A549 (cell line): ENCODE results near the gene ARHGEF28. TPM values are rescaled to one million over a fixed set of nuclear protein-coding genes. Genes with fewer than 3 reads are reported as not detected.
A peak's percentile ranks its signal among the peaks of the same experiment; 100 is the strongest.

Source experiments
- ATAC-seq, 2 experiments: fragments of 200-7000 bp in 1 of 2; fragments of >200 bp in 1 of 2; cut with Nextera tagmentation in 1 of 2; cut with Tn5 transposase in 1 of 2; 3 replicates each; pipeline versions ENCODE4 v1.8.0 to v1.9.1; 2018 to 2020; ENCODE audit warnings: mild to moderate bottlenecking in 1 of 2, moderate library complexity in 1 of 2
- CTCF ChIA-PET: fragments of 300-600 bp; sonication (Branson Sonifier 250); formaldehyde crosslinking; extraction: SDS; loops from one replicate; lab custom pipeline; 2021; ENCODE audit warnings: antibody characterized with exemption, inconsistent platforms; lab: Yijun Ruan, JAX
- POLR2A ChIA-PET: fragments of 350-600 bp; formaldehyde crosslinking; extraction: SDS; loops from one replicate; lab custom pipeline; 2021; ENCODE audit warnings: antibody characterized with exemption, inconsistent platforms; lab: Yijun Ruan, JAX
- DNase-seq, 2 experiments: peaks; one replicate each; pipeline versions ENCODE4 v3.0.0 to v3.0.0-alpha.2; 2011 to 2016; ENCODE audit warnings: low read depth in 1 of 2, low spot score in 1 of 2
- FAIRE-seq: peaks from 2 replicates; lab custom pipeline; 2011; peaks lifted over from hg19 to GRCh38; lab: Jason Lieb, UNC
- H3K27ac ChIP-seq, 2 experiments: fragments of >200 bp; sonication (Bioruptor Twin); formaldehyde crosslinking; 3 replicates each; pipeline ENCODE4 v1.5.1; 2016 to 2017
- H3K4me1 ChIP-seq: fragments of >200 bp; sonication (Bioruptor Twin); formaldehyde crosslinking; 3 replicates; pipeline ENCODE4 v1.6.1; 2016
- H3K4me2 ChIP-seq: fragments of >200 bp; sonication (Bioruptor Twin); formaldehyde crosslinking; 3 replicates; pipeline ENCODE4 v1.6.1; 2016
- H3K4me3 ChIP-seq: fragments of >200 bp; sonication (Bioruptor Twin); formaldehyde crosslinking; 3 replicates; pipeline ENCODE4 v1.5.1; 2016
- H3K9me3 ChIP-seq: fragments of >200 bp; sonication (Bioruptor Twin); formaldehyde crosslinking; 3 replicates; pipeline ENCODE4 v1.6.1; 2016
- CBX2 ChIP-seq: fragments of 200-600 bp; sonication (generic); IDR thresholded peaks from 2 replicates; pipeline ENCODE4 v1.6.1; 2016; ENCODE audit warnings: low read depth, mild to moderate bottlenecking, borderline replicate concordance
- CEBPB ChIP-seq, 2 experiments: fragments of >200 bp in 1 of 2; sonication (Bioruptor Twin) in 1 of 2; formaldehyde crosslinking in 1 of 2; IDR thresholded peaks; 2 replicates each; pipeline ENCODE4 v1.6.1; 2012 to 2016
- CHD2 ChIP-seq: fragments of 150-350 bp; IDR thresholded peaks from 2 replicates; pipeline ENCODE4 v1.6.1; 2014; ENCODE audit warnings: low read length; ENCODE audit not compliant: partially characterized antibody
- CTCF ChIP-seq: fragments of >200 bp; sonication (Bioruptor Twin); formaldehyde crosslinking; IDR thresholded peaks from 3 replicates; pipeline ENCODE4 v1.5.1; 2016
- EHF ChIP-seq: fragments of 250-450 bp; sonication (Bioruptor Pico); IDR thresholded peaks from 2 replicates; pipeline ENCODE4 v1.5.0; 2020; ENCODE audit warnings: mild to moderate bottlenecking
- EHMT2 ChIP-seq: fragments of 200-600 bp; sonication (generic); IDR thresholded peaks from 2 replicates; pipeline ENCODE4 v1.6.1; 2016; ENCODE audit warnings: antibody characterized with exemption, low read depth, mild to moderate bottlenecking, moderate library complexity
- ELK1 ChIP-seq: fragments of 150-350 bp; IDR thresholded peaks from 2 replicates; pipeline ENCODE4 v1.6.1; 2014; ENCODE audit warnings: low read depth, mild to moderate bottlenecking, low read length
- ESRRA ChIP-seq: fragments of 150-350 bp; IDR thresholded peaks from 2 replicates; pipeline ENCODE4 v1.6.1; 2014; ENCODE audit warnings: mild to moderate bottlenecking, low read length, borderline replicate concordance
- FOSL2 ChIP-seq, 2 experiments: fragments of 450-650 bp in 1 of 2; fragments of >200 bp in 1 of 2; sonication (Bioruptor Twin) in 1 of 2; formaldehyde crosslinking; IDR thresholded peaks; 2 replicates each; pipeline versions ENCODE4 v1.5.0 to v1.6.1; 2016 to 2020; ENCODE audit warnings: mild to moderate bottlenecking in 1 of 2, moderate library complexity in 1 of 2
- FOXS1 ChIP-seq: fragments of 250-450 bp; sonication (Bioruptor Pico); IDR thresholded peaks from 2 replicates; pipeline ENCODE4 v1.5.0; 2020; ENCODE audit warnings: mild to moderate bottlenecking, moderate library complexity
- HDAC2 ChIP-seq: fragments of 200-600 bp; sonication (generic); IDR thresholded peaks from 2 replicates; pipeline ENCODE4 v1.6.1; 2016
- HES2 ChIP-seq: fragments of >200 bp; sonication (Bioruptor Twin); formaldehyde crosslinking; IDR thresholded peaks from 2 replicates; pipeline ENCODE4 v1.6.1; 2016
- HEYL ChIP-seq: fragments of 250-450 bp; sonication (Bioruptor Pico); IDR thresholded peaks from 2 replicates; pipeline ENCODE4 v1.8.0; 2021; ENCODE audit warnings: mild to moderate bottlenecking, moderate library complexity
- JUN ChIP-seq, 2 experiments: fragments of >200 bp; sonication (Bioruptor Twin); formaldehyde crosslinking; IDR thresholded peaks; 2 replicates in 1 of 2; 3 replicates in 1 of 2; pipeline ENCODE4 v1.6.1; 2016 to 2017
- NFE2L2 ChIP-seq: fragments of 150-350 bp; conservative IDR thresholded peaks from 2 replicates; pipeline ENCODE4 v1.6.1; 2014; ENCODE audit warnings: low read length
- NR3C1 ChIP-seq: fragments of >200 bp; sonication (Bioruptor Twin); formaldehyde crosslinking; IDR thresholded peaks from 3 replicates; pipeline ENCODE4 v1.6.1; 2017
- PBX3 ChIP-seq: IDR thresholded peaks from 2 replicates; pipeline ENCODE4 v1.6.1; 2012
- POLR2AphosphoS2 ChIP-seq: conservative IDR thresholded peaks from 2 replicates; pipeline ENCODE4 v1.6.1; 2012; ENCODE audit warnings: low read length, improper control_type of control experiment, inconsistent platforms
- RARB ChIP-seq: fragments of 250-450 bp; sonication (Bioruptor Pico); IDR thresholded peaks from 2 replicates; pipeline ENCODE4 v1.8.0; 2021; ENCODE audit warnings: mild to moderate bottlenecking, moderate library complexity
- RFX5 ChIP-seq: fragments of 450-650 bp; IDR thresholded peaks from 2 replicates; pipeline ENCODE4 v1.7.1; 2014; ENCODE audit warnings: antibody characterized with exemption, mild to moderate bottlenecking, moderate library complexity
- SREBF2 ChIP-seq: fragments of 450-650 bp; IDR thresholded peaks from 2 replicates; pipeline ENCODE4 v1.6.1; 2014; ENCODE audit warnings: mild to moderate bottlenecking, moderate library complexity
- TFCP2L1 ChIP-seq: fragments of 250-450 bp; sonication (Bioruptor Pico); IDR thresholded peaks from 2 replicates; pipeline ENCODE4 v1.5.0; 2021; ENCODE audit warnings: mild to moderate bottlenecking
- USF2 ChIP-seq: fragments of 450-650 bp; IDR thresholded peaks from 2 replicates; pipeline ENCODE4 v1.6.1; 2014; ENCODE audit warnings: antibody characterized with exemption
- ZFP36 ChIP-seq: fragments of 450-650 bp; IDR thresholded peaks from 2 replicates; pipeline ENCODE4 v1.6.1; 2014; ENCODE audit warnings: borderline replicate concordance; ENCODE audit not compliant: partially characterized antibody
- WGBS: methylation state at CpG from one replicate; pipeline ENCODE4 v1.1.6; 2017; ENCODE audit errors: missing lambda C conversion rate; 5-methylcytosine and 5-hydroxymethylcytosine counted together
- polyA plus RNA-seq, 4 experiments: library from polyadenylated mRNA; depleted of rRNA in 3 of 4; stranded (reverse); fragments of >200 nt; fragmentation: RNase III in 1 of 4; extraction: RNeasy Plus Mini Kit Qiagen cat#74134 plus additional on column Dnase treatment in 1 of 4; gene quantifications; 2 replicates in 3 of 4; 3 replicates in 1 of 4; pipeline ENCODE4 v1.2.3, GENCODE V29; 2011 to 2017

Gene ARHGEF28
- polyA plus RNA-seq, 2 of the 4 experiments (the other 2 are of a cell fraction), result 17.0 to 22.3 TPM

GRCh38 chr5:73654171-73654811 is 28.3 kb downstream of the ARHGEF28 start:
- CTCF ChIA-PET, result interaction anchor here (1.1 to 2.5 kb wide), 4 partner anchors 10 to 63 kb away, joined by 3 to 11 read pairs (median 4); no protein-coding TSS in a partner anchor
- ATAC-seq, result peak; percentile 22 to 44; a peak in 3 of 6 replicates
- H3K4me1 ChIP-seq, result peaks cover 32% of the 10 kb centered on the region

GRCh38 chr5:73654819-73655318 is 28.9 kb downstream of the ARHGEF28 start:
- H3K27ac ChIP-seq, result peak overlapping the region in 1 of 2 experiments; percentile 78; a peak in 3 of 6 replicates
- H3K9me3 ChIP-seq, result no peaks in the 10 kb centered on the region
- 70% methylated on average over 2 of the region's 2 CpGs for WGBS
- ChIA-PET POLR2A (no interaction called here), CTCF (interaction anchor here (1.0 to 2.5 kb wide), 6 partner anchors 10 to 138 kb away, joined by 3 to 11 read pairs (median 3); no protein-coding TSS in a partner anchor)
- peaks cover 36% of the 10 kb centered on the region for H3K4me1 ChIP-seq
- TF ChIP-seq PBX3 (no peak), JUN (IDR thresholded peaks at IDR 0.05) (no peak), NR3C1 (no peak), EHMT2 (no peak), CTCF (no peak), CBX2 (no peak), HES2 (no peak), RFX5 (no peak), CEBPB (IDR thresholded peaks at IDR 0.05) (no peak)
- DNase-seq, result no peak
- no peak for FAIRE-seq
- ATAC-seq, result no peak
- no peak overlapping the region for H3K4me3 ChIP-seq
- H3K4me2 ChIP-seq, result peak overlapping the region; percentile 48; the same call in 2 of the 3 replicates

More at GRCh38 chr5:73654171-73654811, 28.3 kb downstream of the ARHGEF28 start:
- Histone ChIP-seq H3K27ac (peak overlapping the region; percentile 29 to 78; a peak in 3 of 6 replicates), H3K4me2 (peak overlapping the region; percentile 48), H3K9me3 (no peaks in the 10 kb centered on the region), H3K4me3 (no peak overlapping the region)
- TF ChIP-seq POLR2AphosphoS2 (no peak), HEYL (CRISPR knock-in tag) (no peak), SREBF2 (no peak), FOSL2 (IDR thresholded peaks at IDR 0.05) (no peak), FOSL2 (CRISPR knock-in tag; IDR thresholded peaks at IDR 0.05) (peak; percentile 51), NFE2L2 (no peak), EHF (no peak), RARB (CRISPR knock-in tag) (no peak), HDAC2 (no peak), ZFP36 (no peak), CHD2 (no peak), CBX2 (no peak), TFCP2L1 (CRISPR knock-in tag) (no peak), ESRRA (0 out of 2 replicates have a peak, but pooled peaks have one; percentile 5), USF2 (no peak), ELK1 (no peak), FOXS1 (CRISPR knock-in tag) (no peak)
- POLR2A ChIA-PET, result no interaction called here
- FAIRE-seq, result no peak
- peak in 1 of 2 experiments; percentile 31 for DNase-seq
- 49% methylated on average over 3 of the region's 3 CpGs for WGBS
